ENCODE measurements around the gene GALNT2.

The GALNT2 gene

DNA sequence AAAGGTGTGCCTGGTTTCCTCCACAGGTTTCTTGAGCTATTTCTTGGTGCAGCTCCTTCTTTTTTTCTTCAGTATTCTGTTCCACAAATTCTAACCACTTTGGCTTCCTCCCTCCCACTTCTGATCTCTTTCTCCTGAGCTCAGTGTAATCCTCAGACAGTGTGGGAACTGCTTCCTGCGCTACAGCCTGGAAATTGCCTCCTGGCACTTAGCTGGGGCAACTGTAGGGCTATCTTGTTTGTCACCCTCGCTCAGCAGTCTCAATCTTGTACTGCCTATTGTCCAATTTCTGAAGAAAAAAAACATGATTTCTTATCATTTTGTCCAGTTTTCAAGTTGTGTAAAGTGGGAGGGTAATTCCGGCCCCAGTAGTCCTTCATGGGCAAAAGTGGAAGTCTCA lies 24.0 kb upstream of the GALNT2 start:
- H3K27ac ChIP-seq, result no peak overlapping the region
- TF ChIP-seq CTCF (IDR thresholded peaks at IDR 0.05), result no peak
- no peak for TF ChIP-seq ZFX (IDR thresholded peaks at IDR 0.05; ENCODE audit: borderline replicate concordance)

GRCh38 chr1:230044729-230045128 lies 22.3 kb upstream of the GALNT2 start:
- H3K27ac ChIP-seq, result no peak overlapping the region
- no peak for TF ChIP-seq CTCF (IDR thresholded peaks at IDR 0.05)
- no peak for TF ChIP-seq ZFX (IDR thresholded peaks at IDR 0.05; ENCODE audit: borderline replicate concordance)

DNA sequence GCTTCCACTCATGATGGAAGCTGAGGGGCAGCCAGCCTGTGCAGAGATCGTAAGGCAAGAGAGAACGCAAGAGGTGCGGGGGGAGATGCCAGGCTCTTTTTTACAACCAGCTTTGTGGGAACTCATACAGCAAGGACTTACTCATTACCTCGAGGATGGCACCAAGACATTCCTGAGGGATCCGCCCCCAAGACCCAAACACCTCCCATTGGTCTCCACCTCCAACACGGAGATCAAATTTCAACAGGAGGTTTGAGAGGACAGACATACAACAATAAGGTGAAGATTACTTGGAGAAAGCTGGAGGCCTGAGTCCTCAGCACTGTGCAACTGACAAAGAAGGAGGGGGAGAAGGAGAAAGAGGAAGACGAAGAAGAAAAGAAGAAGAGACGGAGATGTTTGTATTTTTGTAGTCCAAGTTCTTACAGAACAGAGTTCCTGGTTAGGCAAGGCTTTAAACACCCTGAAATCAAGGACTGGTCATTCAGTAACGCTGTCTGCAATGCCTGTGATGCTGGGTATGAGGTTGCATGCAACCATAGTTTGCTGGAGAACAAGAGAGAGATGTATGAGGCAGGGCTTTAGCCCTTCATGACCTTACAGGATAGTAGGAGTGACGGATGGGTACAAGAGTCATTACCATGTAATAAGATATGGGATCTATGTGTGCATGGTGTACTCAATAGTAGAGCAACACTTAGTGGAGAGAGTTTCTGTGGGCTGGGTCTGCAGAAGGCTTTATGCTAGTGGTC lies 19.7 kb upstream of the GALNT2 start:
- TF ChIP-seq CTCF (IDR thresholded peaks at IDR 0.05) (no peak), ZFX (IDR thresholded peaks at IDR 0.05; ENCODE audit: borderline replicate concordance) (no peak)
- H3K27ac ChIP-seq, result peak overlapping the region; percentile 38

DNA sequence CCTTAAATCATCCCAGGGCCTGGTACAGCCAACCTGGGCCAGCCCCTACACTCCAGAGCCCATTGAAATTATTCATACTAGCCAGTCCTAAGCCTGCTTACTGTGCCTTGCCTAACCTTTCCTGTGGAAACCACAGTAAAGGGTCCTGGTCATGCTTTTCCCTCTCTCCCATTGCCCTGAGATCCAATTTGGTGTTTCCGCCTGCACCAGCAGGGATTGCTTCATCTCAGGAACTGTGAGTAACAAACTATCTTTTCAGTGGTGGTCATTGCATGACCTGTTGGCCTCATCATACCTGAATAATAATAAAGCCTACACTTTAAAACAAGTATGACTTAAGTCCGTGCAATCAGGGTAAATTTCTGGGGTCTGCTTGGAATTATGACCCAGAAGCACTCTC lies 18.7 kb upstream of the GALNT2 start:
- TF ChIP-seq CTCF (IDR thresholded peaks at IDR 0.05), result no peak
- no peak overlapping the region for H3K27ac ChIP-seq

GRCh38 chr1:230048922-230049321 lies 18.1 kb upstream of the GALNT2 start:
- TF ChIP-seq ZFX (IDR thresholded peaks at IDR 0.05; ENCODE audit: borderline replicate concordance), result no peak
- no peak for TF ChIP-seq CTCF (IDR thresholded peaks at IDR 0.05)
- H3K27ac ChIP-seq, result no peak overlapping the region

DNA sequence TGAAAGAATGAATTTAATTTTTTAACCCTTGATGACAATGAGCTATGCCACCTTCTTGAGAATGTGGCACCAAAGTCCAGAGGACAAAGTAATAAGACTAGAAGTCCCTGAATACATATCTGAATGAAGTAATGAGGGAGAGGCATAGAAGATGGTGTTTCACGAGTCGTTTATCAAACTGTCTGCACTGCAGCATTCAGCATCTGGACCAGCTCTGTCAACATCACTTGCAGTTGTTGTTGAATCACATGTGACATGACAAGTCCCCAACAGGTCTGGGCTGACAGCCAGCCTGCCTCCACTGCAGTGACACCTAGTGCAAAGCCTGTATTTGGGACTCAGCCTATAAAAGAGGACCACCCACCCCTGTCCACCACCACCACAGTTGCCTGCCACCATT lies 17.3 kb upstream of the GALNT2 start:
- no peak overlapping the region for H3K27ac ChIP-seq
- no peak for TF ChIP-seq ZFX (IDR thresholded peaks at IDR 0.05; ENCODE audit: borderline replicate concordance)
- no peak for TF ChIP-seq CTCF (IDR thresholded peaks at IDR 0.05)

- H3K27ac ChIP-seq, result no peak overlapping the region
- no peak for TF ChIP-seq ZFX (IDR thresholded peaks at IDR 0.05; ENCODE audit: borderline replicate concordance)
- no peak for TF ChIP-seq CTCF (IDR thresholded peaks at IDR 0.05)
Observed at GRCh38 chr1:230050973-230051735, 15.9 kb upstream of the GALNT2 start.
